CD4-positive, alpha-beta T cell treated with Interleukin-17A for 4 hours (primary cell): ENCODE data around the gene DBH.

ENCODE experiments used
- DNase-seq: peaks from one replicate; pipeline ENCODE4 v3.0.0-alpha.2; 2020; ENCODE audit warnings: mixed read lengths

The DBH gene

DNA sequence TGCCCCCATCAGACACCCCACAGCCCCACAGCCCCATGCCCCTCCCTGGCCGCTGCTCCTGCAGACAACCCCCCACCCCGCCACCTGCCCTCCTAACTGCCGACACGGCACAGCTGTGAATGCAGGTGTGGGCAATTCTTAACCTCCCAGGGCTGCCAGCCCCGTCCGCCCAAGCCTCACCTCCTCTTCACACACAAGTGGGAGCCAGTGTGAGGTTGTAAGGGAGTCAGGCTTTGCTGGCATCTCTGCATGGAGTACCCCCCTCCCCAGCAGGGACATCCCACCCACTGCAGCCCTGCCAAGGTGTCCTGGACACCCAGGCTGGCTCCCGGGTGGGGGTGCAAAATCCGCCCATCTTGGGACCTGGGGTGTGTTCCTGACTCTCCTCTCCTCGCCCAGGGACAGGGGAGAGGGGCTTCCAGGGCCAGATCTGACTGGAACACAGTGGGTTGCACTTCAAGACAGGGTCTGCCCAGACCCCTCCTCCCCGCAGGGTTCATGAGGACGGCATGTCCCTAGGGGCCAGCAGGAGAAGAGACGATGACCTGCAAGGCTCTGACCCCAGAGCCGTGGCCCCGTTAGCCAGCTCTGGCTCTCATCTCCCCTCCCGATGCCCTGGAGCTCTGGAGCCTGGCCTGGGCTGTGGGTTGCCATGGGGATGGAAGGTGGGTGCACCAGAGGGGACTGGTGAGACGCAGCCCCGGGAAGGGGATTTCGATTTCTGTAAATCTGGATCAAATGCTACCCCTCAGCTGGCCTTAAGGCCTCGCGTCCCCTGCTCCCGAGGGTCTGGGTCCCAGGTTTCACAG is 67.6 kb downstream of the DBH start:
- DNase-seq, result peak; percentile 69

DNA sequence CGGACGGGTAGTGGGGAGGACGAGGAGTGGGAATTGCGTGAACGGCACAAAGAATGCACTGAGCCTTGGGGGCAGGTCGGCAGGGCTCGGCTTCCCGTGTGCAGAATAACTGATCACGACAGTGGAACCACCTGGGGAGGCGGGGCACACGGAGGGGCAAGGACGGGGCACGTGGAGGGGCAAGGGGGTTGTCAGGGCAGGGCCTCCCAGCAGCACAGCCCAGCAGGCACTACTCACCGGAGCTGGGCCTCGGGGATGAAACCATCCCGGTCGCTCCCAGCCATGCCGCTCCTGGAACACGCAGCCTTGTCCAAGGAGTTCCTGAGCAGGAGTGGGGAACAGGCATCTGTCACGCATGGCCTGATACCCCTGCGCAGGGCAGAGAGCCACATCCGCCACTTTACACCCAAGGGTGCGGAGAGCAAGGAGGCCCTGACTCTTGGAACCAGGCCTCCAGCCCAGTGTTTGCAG is 68.6 kb downstream of the DBH start:
- no peak for DNase-seq

DNA sequence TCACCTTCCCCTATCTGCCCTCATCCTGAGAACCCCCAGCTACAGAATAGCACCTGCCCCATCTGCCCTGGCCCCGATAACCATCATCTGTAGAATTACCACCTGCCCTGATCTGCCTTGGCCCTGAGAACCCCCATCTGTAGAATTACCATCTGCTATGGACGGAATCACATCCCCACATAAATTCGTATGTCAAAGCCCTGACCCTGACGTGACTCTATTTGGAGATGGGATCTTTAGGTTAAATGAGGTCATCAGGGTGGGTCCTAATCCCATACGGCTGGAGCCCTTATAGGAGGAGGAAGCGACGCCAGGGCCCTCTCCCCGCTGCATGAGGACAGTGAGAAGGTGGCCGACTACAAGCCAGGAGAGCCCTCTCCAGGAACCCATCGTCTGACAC is 69.4 kb downstream of the DBH start:
- DNase-seq, result no peak

DNA sequence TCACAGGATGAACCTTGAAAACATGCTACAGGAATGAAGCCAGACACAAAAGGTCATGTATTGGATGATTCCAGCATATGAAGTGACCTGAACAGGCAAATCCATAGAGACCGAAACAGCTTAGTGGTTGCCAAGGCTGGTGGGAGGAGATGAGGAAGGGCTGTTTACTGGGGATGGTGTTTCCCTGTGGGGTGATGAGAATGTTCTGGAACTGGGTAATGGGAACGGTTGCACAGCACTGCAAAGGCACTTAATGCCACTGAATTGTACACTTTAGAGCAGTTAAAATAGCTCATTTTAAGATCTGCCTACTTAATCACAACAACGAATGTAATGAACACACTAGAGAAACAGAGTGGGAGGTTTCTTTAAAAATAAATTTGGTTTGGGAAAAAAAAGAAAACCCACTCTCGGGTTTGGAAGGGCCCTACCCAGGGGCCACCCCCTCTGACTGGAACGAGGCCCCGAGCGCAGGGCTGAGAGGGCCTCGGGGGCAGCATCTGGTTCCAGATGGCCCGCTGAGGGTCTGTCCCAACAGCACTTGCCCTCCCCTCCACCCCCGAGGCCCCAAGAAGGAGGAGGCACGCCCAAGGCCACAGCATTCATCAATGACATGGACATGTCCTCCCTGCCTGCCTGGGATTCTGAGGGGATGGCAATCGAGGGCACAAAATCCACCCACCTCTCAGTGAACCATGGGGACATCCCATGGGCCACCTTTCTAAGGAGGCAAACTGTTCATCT is 70.3 kb downstream of the DBH start:
- DNase-seq, result no peak

DNA sequence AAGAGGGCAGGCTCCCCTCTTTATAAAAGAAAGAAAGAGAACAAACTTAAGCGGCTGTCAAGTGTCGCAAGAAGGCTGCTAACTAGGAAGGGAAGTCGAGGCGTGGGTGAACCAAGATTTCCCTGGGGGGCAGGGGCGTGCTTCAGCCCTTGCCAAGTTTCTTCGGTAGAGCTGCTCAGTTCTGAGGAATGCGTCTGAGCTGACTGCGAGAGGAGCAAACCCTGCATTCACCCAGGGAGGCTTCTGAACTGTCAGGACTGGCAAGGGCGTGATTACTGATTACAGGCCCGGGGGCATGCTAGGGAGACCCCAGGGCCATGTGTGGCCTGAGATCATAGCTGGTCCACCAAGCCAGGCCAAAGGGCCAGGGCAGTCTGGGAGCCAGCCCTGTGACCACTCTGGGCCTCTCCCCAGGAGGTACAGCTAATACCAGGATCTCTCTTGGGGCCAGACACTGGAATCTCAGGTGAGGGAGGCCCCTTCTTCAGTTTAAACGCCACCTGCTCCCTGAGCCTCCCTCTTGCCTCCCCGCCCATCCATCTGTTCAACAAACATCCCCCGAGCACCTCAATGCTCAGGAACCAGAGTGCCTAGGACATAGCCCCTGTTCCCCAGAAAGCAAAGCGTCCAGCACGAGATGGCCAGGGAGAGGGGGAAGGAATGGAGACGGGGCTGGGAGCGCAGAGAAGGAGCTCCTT is 71.1 kb downstream of the DBH start:
- DNase-seq, result no peak

DNA sequence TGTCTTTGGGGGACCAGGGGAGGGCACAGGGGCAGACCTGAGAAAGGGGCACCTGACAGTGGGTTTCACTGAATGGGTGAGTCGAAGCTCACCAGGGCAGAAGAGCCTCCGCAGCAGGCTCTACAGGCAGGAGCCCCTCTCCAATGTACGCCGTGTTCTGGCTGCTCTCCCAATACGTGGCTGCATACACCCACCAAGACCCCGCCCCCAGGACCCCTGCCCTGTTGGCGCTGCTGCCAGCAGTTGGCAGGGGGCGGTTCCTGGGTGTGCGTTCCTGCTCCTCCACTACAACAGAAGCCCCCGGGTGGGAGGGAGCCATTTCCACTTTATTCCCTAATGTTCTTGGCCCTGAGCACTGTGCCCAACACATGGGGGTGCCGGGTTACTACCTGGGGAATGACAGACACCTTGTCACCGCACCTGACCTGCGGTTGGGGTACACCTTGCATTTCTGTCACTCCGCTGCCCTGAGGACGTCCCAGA is 71.6 kb downstream of the DBH start:
- DNase-seq, result no peak

DNA sequence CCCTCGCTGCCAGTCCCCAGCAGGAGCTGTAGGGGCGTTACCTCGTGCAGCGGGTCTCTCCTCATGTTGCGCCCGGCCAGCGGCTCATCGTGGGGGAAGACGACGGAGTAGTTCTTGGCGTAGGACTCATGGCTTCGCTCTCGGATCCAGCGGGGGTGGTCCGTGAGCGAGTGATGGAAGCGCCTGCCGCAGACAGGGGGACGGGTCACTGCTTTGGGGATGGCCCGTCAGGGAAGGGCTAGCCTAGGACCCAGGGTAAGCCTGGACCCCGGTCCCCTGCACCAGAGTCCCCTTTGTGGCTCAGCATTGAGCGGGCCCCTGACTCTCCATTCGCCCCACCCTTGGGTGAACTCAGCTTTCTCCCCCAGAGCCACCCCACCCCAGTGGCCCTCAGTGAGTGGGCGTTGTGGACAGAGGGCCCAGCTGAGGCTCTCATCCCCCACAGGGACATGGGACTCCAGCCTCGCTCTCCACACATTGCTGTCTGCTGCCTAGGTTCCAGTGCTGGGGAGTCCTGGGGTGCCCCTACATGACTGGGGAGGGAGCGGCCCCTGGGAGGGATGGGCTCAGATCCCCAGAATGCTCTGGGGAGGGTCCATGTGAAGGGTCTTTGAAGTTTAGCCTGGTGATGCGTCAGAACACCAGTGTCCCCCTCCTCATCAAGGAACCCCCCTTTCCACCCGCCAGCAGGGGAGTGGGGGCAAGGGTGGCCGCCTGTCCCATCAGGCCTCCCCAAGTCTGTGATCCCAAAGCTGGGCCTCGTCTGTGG is 72.3 kb downstream of the DBH start:
- DNase-seq, result no peak
